Stomach smooth muscle (tissue), 2 donors: ENCODE data around the gene PPM1D.
"Not testable (repeated sequence)": the region's sequence is repeated elsewhere in the genome, so short reads cannot be mapped to it uniquely, and the experiment has no call there.

Experiments
- H3K27ac ChIP-seq: one replicate; pipeline ENCODE4 v1.7.0; 2013; ENCODE audit warnings: mild to moderate bottlenecking, low read length, inconsistent platforms
- H3K27me3 ChIP-seq, 2 donors: one replicate each; pipeline ENCODE4 v1.7.0; 2013; ENCODE audit warnings: low read length in 2 of 2; ENCODE audit not compliant: insufficient read depth in 2 of 2, control insufficient read depth in 1 of 2
- H3K36me3 ChIP-seq, 2 donors: one replicate each; pipeline ENCODE4 v1.7.0; 2013; ENCODE audit warnings: low read length in 2 of 2; ENCODE audit not compliant: control insufficient read depth in 2 of 2, insufficient read depth in 2 of 2
- H3K4me1 ChIP-seq: one replicate; pipeline ENCODE4 v1.7.0; 2013; ENCODE audit warnings: low read length; ENCODE audit not compliant: control insufficient read depth, insufficient read depth
- H3K4me3 ChIP-seq, 2 donors: one replicate each; pipeline ENCODE4 v1.7.0; 2013; ENCODE audit warnings: low read length in 2 of 2
- H3K9ac ChIP-seq, 2 donors: one replicate each; pipeline ENCODE4 v1.7.0; 2013; ENCODE audit warnings: low read length in 2 of 2, mild to moderate bottlenecking in 1 of 2
- H3K9me3 ChIP-seq, 2 donors: one replicate each; pipeline ENCODE4 v1.7.0; 2013; ENCODE audit warnings: low read length in 2 of 2; ENCODE audit not compliant: control insufficient read depth in 2 of 2
- donor health status: healthy.
- donor health status: Pancreatic carcinoma.

The PPM1D gene

GRCh38 chr17:60593441-60594036 is 6.5 kb upstream of the PPM1D start:
- H3K9ac ChIP-seq, H3K4me3 ChIP-seq, H3K9me3 ChIP-seq, H3K27ac ChIP-seq, H3K36me3 ChIP-seq, H3K27me3 ChIP-seq, H3K4me1 ChIP-seq: not testable (repeated sequence)

GRCh38 chr17:60594170-60594569 is 5.8 kb upstream of the PPM1D start:
- H3K4me1 ChIP-seq = not testable (repeated sequence)

GRCh38 chr17:60594734-60595133 is 5.3 kb upstream of the PPM1D start:
- H3K9me3 ChIP-seq = no peaks in the 10 kb centered on the region
- no peak overlapping the region for H3K4me3 ChIP-seq
- H3K4me1 ChIP-seq = no peaks in the 10 kb centered on the region
- H3K27me3 ChIP-seq = no peaks in the 10 kb centered on the region
- no peak overlapping the region for H3K27ac ChIP-seq
- H3K9ac ChIP-seq = no peak overlapping the region
- H3K36me3 ChIP-seq = no peaks in the 10 kb centered on the region

More at GRCh38 chr17:60594170-60594569, 5.8 kb upstream of the PPM1D start:
- H3K27ac ChIP-seq, H3K9ac ChIP-seq, H3K4me3 ChIP-seq, H3K36me3 ChIP-seq, H3K9me3 ChIP-seq, H3K27me3 ChIP-seq: not testable (repeated sequence)

- no peaks in the 10 kb centered on the region for H3K36me3 ChIP-seq
- no peaks in the 10 kb centered on the region for H3K4me1 ChIP-seq
- no peak overlapping the region for H3K27ac ChIP-seq
- H3K27me3 ChIP-seq = no peaks in the 10 kb centered on the region
- H3K9me3 ChIP-seq = no peaks in the 10 kb centered on the region
- H3K9ac ChIP-seq = no peak overlapping the region
- H3K4me3 ChIP-seq = no peak overlapping the region
Observed at GRCh38 chr17:60597297-60597696, 2.7 kb upstream of the PPM1D start.

GRCh38 chr17:60598001-60598736 is 1.8 kb upstream of the PPM1D start:
- peaks cover 2% of the 10 kb centered on the region for H3K4me1 ChIP-seq
- H3K36me3 ChIP-seq = no peaks in the 10 kb centered on the region
- no peak overlapping the region for H3K4me3 ChIP-seq
- H3K27me3 ChIP-seq = no peaks in the 10 kb centered on the region
- peak overlapping the region; percentile 99 for H3K27ac ChIP-seq
- H3K9me3 ChIP-seq = no peaks in the 10 kb centered on the region
- no peak overlapping the region for H3K9ac ChIP-seq

GRCh38 chr17:60599220-60599619 is 773 bp upstream of the PPM1D start:
- Histone ChIP-seq H3K36me3 (no peaks in the 10 kb centered on the region), H3K27ac (peak overlapping the region; percentile 99), H3K9me3 (no peaks in the 10 kb centered on the region), H3K27me3 (no peaks in the 10 kb centered on the region), H3K4me1 (peaks cover 2% of the 10 kb centered on the region), H3K9ac (peak overlapping the region; percentile 84 to 94), H3K4me3 (peak overlapping the region; percentile 89 to 97)

- peaks cover 4% of the 10 kb centered on the region for H3K4me1 ChIP-seq
Observed at GRCh38 chr17:60600490-60601446, 775 bp downstream of the PPM1D start.

GRCh38 chr17:60601447-60602384 is 1.7 kb downstream of the PPM1D start:
- no peaks in the 10 kb centered on the region for H3K9me3 ChIP-seq
- no peaks in the 10 kb centered on the region for H3K36me3 ChIP-seq
- H3K27ac ChIP-seq = peak overlapping the region; percentile 99
- peak overlapping the region; percentile 71 to 87 for H3K9ac ChIP-seq
- peak overlapping the region; percentile 90 to 97 for H3K4me3 ChIP-seq
- H3K4me1 ChIP-seq = peaks cover 4% of the 10 kb centered on the region
- H3K27me3 ChIP-seq = no peaks in the 10 kb centered on the region

More at GRCh38 chr17:60600490-60601446, 775 bp downstream of the PPM1D start:
- Histone ChIP-seq H3K9me3 (no peaks in the 10 kb centered on the region), H3K36me3 (no peaks in the 10 kb centered on the region), H3K27ac (peak overlapping the region; percentile 99), H3K27me3 (no peaks in the 10 kb centered on the region), H3K4me3 (peak overlapping the region; percentile 90 to 97), H3K9ac (peak overlapping the region; percentile 71 to 87)

GRCh38 chr17:60602385-60602742 is 2.4 kb downstream of the PPM1D start:
- Histone ChIP-seq H3K27me3 (no peaks in the 10 kb centered on the region), H3K4me1 (peaks cover 4% of the 10 kb centered on the region), H3K9ac (peak overlapping the region; percentile 71 to 87), H3K4me3 (peak overlapping the region; percentile 90 to 97), H3K36me3 (no peaks in the 10 kb centered on the region), H3K27ac (peak overlapping the region; percentile 99), H3K9me3 (no peaks in the 10 kb centered on the region)

GRCh38 chr17:60602871-60603270 is 2.9 kb downstream of the PPM1D start:
- Histone ChIP-seq H3K4me1 (peaks cover 4% of the 10 kb centered on the region), H3K9ac (no peak overlapping the region), H3K9me3 (no peaks in the 10 kb centered on the region), H3K27ac (no peak overlapping the region), H3K27me3 (no peaks in the 10 kb centered on the region), H3K36me3 (no peaks in the 10 kb centered on the region), H3K4me3 (peak overlapping the region; percentile 90 to 97)
